Testis (tissue), 3 donors: ENCODE data around the gene ATG16L1. TPM values are rescaled to one million over a fixed set of nuclear protein-coding genes. Genes with fewer than 3 reads are reported as not detected.

Experiments
- DNase-seq: peaks from one replicate; pipeline ENCODE4 v3.0.0-alpha.2; 2019
- H3K27ac ChIP-seq, 2 donors: fragments of 200-600 bp; sonication (generic); one replicate each; pipeline ENCODE4 v1.5.1; 2019
- H3K27me3 ChIP-seq: fragments of 200-600 bp; sonication (generic); one replicate; pipeline ENCODE4 v1.5.1; 2019
- H3K36me3 ChIP-seq: fragments of 200-600 bp; sonication (generic); one replicate; pipeline ENCODE4 v1.5.1; 2017; ENCODE audit warnings: low read depth; ENCODE audit errors: missing control alignments
- H3K4me1 ChIP-seq: fragments of 200-600 bp; sonication (generic); one replicate; pipeline ENCODE4 v1.5.1; 2019
- H3K4me3 ChIP-seq, 2 donors: fragments of 200-600 bp; sonication (generic); one replicate each; pipeline ENCODE4 v1.5.1; 2017 to 2019
- H3K9me3 ChIP-seq: fragments of 200-600 bp; sonication (generic); one replicate; pipeline ENCODE4 v1.5.1; 2017
- CTCF ChIP-seq, 3 experiments: fragments of 450-650 bp in 2 of 3; fragments of 200-600 bp in 1 of 3; sonication (generic) in 1 of 3; IDR thresholded peaks; one replicate each; pipeline ENCODE4 v1.5.1; 2016 to 2019; ENCODE audit warnings: antibody characterized with exemption in 3 of 3, mild to moderate bottlenecking in 2 of 3, moderate library complexity in 1 of 3
- POLR2A ChIP-seq: fragments of 450-650 bp; IDR thresholded peaks from one replicate; pipeline ENCODE4 v1.6.1; 2017; ENCODE audit warnings: antibody characterized with exemption, mild to moderate bottlenecking, moderate library complexity
- WGBS, 2 donors: methylation state at CpG; one replicate each; pipeline ENCODE4 v1.1.5; 2018; 5-methylcytosine and 5-hydroxymethylcytosine counted together
- intact Hi-C: fragments of 100-400 bp; cut with DNase I; formaldehyde crosslinking; loops from one replicate; pipeline ENCODE4 v1.15.1; 2023; ENCODE audit warnings: low total_unique reads
- polyA plus RNA-seq: library from polyadenylated mRNA; stranded (reverse); fragments of 350-450 nt; fragmentation: Illumina TruSeq; extraction: RNeasy Lipid Tissue Mini Kit (QIAGEN cat#74804); gene quantifications from one replicate; pipeline ENCODE4 v1.2.3, GENCODE V29; 2014; ENCODE audit warnings: low read depth, low replicate concordance; ENCODE audit not compliant: insufficient read depth
- total RNA-seq, 2 donors: library from RNA; depleted of rRNA; stranded (reverse); fragments of >200 nt; gene quantifications; one replicate each; pipeline ENCODE4 v1.2.3, GENCODE V29; 2016

Gene ATG16L1
- total and polyA plus RNA-seq, 3 donors from 2014 or later = 37.3 to 53.1 (median 47.2) TPM

GRCh38 chr2:233317196-233317943 is 65.9 kb downstream of the ATG16L1 start:
- DNase-seq = no peak
- H3K4me1 ChIP-seq = no peaks in the 10 kb centered on the region
- intact Hi-C loops = no loop called here
- 72 to 73% methylated on average over 7 of the region's 7 CpGs for WGBS, 2 donors
- no peak overlapping the region for H3K27ac ChIP-seq
- no peaks in the 10 kb centered on the region for H3K9me3 ChIP-seq
- H3K4me3 ChIP-seq = no peak overlapping the region
- H3K27me3 ChIP-seq = no peaks in the 10 kb centered on the region
- TF ChIP-seq POLR2A (no peak), CTCF (IDR thresholded peaks at IDR 0.05) (no peak)
- no peaks in the 10 kb centered on the region for H3K36me3 ChIP-seq

- H3K4me1 ChIP-seq = no peaks in the 10 kb centered on the region
- no peaks in the 10 kb centered on the region for H3K27me3 ChIP-seq
- H3K9me3 ChIP-seq = no peaks in the 10 kb centered on the region
- intact Hi-C loops = no loop called here
- no peak for TF ChIP-seq CTCF (IDR thresholded peaks at IDR 0.05)
- TF ChIP-seq POLR2A = no peak
- DNase-seq = no peak
- H3K4me3 ChIP-seq = no peak overlapping the region
- 83 to 88% methylated on average over 5 of the region's 5 CpGs for WGBS, 2 donors
- no peak overlapping the region for H3K27ac ChIP-seq
- no peaks in the 10 kb centered on the region for H3K36me3 ChIP-seq
Observed at GRCh38 chr2:233319256-233319655, 67.8 kb downstream of the ATG16L1 start.

GRCh38 chr2:233320470-233320869 is 69.0 kb downstream of the ATG16L1 start:
- Histone ChIP-seq H3K4me3 (no peak overlapping the region), H3K27me3 (no peaks in the 10 kb centered on the region), H3K9me3 (no peaks in the 10 kb centered on the region), H3K36me3 (no peaks in the 10 kb centered on the region), H3K27ac (no peak overlapping the region), H3K4me1 (no peaks in the 10 kb centered on the region)
- no peak for DNase-seq
- intact Hi-C loops = no loop called here
- TF ChIP-seq CTCF (IDR thresholded peaks at IDR 0.05) (no peak), POLR2A (no peak)
- 86 to 95% methylated on average over 15 to 17 of the region's 17 CpGs for WGBS, 2 donors

GRCh38 chr2:233321166-233321565 is 69.7 kb downstream of the ATG16L1 start:
- H3K4me3 ChIP-seq = no peak overlapping the region
- intact Hi-C loops = no loop called here
- no peak overlapping the region for H3K27ac ChIP-seq
- no peaks in the 10 kb centered on the region for H3K9me3 ChIP-seq
- no peaks in the 10 kb centered on the region for H3K4me1 ChIP-seq
- H3K36me3 ChIP-seq = no peaks in the 10 kb centered on the region
- no peaks in the 10 kb centered on the region for H3K27me3 ChIP-seq
- TF ChIP-seq CTCF (IDR thresholded peaks at IDR 0.05) (no peak), POLR2A (no peak)
- WGBS, 2 donors = 70 to 80% methylated on average over 6 of the region's 6 CpGs
- no peak for DNase-seq

- intact Hi-C loops = no loop called here
- no peak for DNase-seq
- 90 to 92% methylated on average over 8 of the region's 8 CpGs for WGBS, 2 donors
- no peak overlapping the region for H3K27ac ChIP-seq
- TF ChIP-seq POLR2A = no peak
- H3K9me3 ChIP-seq = no peaks in the 10 kb centered on the region
- no peaks in the 10 kb centered on the region for H3K36me3 ChIP-seq
- no peaks in the 10 kb centered on the region for H3K4me1 ChIP-seq
- no peaks in the 10 kb centered on the region for H3K27me3 ChIP-seq
- no peak overlapping the region for H3K4me3 ChIP-seq
Observed at GRCh38 chr2:233323851-233324250, 72.4 kb downstream of the ATG16L1 start.
